DMS53 treated with DMSO at 0.1 percent for 48 hours (cell line): ENCODE data around the gene TNFRSF1B.

ENCODE experiments used
- DNase-seq: peaks from one replicate; lab custom pipeline; 2025; ENCODE audit not compliant: unreplicated experiment; lab: John Stamatoyannopoulos, UW

The TNFRSF1B gene

GRCh38 chr1:12141163-12141850 is 25.5 kb upstream of the TNFRSF1B start:
- no peak for DNase-seq

GRCh38 chr1:12142141-12142823 is 24.5 kb upstream of the TNFRSF1B start:
- no peak for DNase-seq

GRCh38 chr1:12142891-12143630 is 23.7 kb upstream of the TNFRSF1B start:
- DNase-seq: no peak

DNA sequence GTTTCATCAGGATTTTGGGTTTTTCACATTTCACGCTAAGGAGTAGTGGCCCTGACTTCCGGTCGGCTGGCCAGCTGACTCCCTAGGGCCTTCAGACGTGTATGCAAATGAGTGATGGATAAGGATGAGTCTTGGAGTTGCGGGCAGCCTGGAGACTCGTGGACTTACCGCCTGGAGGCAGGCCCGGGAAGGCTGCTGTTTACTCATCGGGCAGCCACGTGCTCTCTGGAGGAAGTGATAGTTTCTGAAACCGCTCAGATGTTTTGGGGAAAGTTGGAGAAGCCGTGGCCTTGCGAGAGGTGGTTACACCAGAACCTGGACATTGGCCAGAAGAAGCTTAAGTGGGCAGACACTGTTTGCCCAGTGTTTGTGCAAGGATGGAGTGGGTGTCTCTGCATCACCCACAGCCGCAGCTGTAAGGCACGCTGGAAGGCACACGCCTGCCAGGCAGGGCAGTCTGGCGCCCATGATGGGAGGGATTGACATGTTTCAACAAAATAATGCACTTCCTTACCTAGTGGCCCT is 23.1 kb upstream of the TNFRSF1B start:
- DNase-seq: no peak

GRCh38 chr1:12144236-12144635 is 22.6 kb upstream of the TNFRSF1B start:
- no peak for DNase-seq

- no peak for DNase-seq
Measured at GRCh38 chr1:12144969-12145368, 21.8 kb upstream of the TNFRSF1B start.

GRCh38 chr1:12145616-12146342 is 21.0 kb upstream of the TNFRSF1B start:
- no peak for DNase-seq

DNA sequence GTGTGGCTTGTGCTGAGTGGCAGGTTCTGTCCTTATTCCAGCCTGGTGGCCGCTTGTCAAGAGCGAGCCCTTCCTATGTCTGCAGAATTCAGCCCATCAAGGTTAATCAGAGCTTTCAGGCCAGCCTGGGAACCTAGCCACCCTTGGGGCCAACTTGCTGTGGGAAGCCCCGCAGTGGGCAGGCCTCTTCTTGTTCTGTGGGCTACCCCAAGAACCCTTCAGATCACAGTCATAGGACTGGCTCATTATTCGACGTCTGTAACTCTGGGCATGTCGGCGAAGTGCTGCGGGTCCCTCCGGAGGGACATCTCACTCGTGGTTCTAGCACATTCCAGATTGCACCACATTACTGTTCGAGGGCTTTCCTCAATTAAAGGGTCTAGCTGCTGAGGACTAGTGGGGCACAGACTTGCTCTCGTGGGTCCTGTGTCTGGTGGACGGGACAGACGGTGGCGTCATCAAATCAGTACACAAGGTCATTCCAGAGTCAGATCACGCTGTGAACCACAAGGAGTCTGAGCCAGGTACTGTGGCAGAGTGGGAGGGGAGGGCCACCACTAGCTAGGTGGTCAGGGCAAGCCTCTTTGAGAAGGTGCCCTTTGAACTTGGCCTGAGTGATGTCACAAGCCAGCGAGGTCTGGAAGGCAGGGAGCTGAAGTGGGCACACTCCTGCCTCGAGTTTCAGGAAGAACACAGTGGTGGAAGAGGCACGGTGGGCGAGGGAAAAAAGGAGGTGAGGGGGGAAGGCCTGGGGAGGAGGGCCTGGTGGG is 20.3 kb upstream of the TNFRSF1B start:
- DNase-seq: no peak

DNA sequence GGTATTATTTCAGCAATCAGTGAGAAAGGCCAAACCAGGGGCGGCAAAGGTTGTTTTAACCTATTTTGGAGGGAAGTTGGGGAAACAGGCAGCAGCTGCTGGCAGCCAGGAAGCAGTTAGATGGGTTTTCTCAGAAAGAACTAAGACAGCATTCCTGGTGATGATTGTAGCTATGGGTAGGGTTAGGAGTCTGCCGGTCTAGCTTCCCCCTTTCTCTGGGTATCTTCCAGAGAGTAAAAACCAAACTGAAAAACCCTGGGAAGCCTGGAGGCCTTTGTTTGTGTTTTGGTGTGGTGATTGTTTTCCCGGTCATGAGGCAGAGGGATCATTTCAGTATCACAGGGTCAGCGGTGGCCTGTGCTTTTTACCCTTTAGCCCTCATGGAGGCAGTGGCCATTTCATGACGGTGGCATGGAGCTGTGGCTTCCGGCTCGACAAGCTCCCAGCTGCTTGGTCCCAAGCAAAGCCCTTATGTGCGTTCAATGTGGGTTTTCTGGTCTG is 19.5 kb upstream of the TNFRSF1B start:
- no peak for DNase-seq

DNA sequence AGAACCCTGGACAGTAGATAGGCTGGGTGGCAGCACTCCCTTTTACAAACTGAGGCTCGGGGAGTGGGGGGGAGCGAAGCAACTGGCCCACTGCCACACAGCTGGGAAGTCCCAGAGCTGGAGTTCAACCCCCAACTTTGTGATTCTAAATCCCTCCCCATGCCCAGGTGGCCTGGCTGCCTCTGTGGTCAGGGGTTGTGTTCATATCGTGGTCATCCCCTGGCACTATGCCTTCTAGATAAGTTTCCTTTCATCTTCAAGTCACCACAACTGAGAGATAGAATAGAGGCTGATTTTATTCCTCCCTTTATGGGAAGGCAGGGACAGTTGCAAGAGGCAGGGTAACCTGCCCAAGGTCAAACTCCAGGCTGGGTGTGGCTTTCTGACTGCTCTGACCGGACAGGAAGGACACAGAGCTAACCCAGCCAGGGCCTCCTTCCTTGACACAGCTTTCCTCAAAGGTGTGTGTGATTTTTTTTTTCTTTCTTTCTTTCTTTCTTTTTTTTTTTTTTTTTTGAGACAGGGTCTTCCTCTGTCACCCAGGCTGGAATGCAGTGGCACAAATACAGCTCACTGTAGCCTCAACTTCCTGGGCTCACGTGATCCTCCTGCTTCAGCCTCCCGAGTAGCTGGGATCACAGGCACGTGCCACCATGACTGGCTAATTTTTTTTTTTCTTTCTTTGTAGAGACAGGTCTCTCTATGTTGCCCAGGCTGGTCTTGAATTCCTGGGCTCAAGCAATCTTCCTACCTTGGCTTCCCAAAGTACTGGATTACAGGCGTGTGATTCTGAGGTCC is 18.4 kb upstream of the TNFRSF1B start:
- no peak for DNase-seq

- DNase-seq: no peak
Measured at GRCh38 chr1:12148958-12149790, 17.6 kb upstream of the TNFRSF1B start.

DNA sequence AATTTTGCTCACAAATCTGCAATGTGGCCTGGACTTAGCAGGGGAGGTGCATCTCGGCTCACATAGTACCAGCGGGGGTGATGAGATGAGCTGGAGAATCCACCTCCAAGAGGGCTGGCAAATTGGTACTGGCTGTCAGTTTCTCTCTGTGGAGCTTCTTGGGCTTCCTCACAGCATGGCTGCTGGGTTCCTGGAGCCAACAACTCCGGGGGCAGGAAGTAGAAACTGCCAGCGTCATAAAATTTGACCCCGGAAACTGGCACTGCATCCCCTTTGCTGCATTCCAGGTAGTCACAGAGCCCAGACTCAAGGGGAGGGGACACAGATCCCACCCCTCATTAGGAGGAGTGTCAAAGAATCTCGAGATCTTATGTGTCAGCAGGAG is 17.0 kb upstream of the TNFRSF1B start:
- DNase-seq: no peak

- no peak for DNase-seq
Measured at GRCh38 chr1:12150456-12151200, 16.2 kb upstream of the TNFRSF1B start.

DNA sequence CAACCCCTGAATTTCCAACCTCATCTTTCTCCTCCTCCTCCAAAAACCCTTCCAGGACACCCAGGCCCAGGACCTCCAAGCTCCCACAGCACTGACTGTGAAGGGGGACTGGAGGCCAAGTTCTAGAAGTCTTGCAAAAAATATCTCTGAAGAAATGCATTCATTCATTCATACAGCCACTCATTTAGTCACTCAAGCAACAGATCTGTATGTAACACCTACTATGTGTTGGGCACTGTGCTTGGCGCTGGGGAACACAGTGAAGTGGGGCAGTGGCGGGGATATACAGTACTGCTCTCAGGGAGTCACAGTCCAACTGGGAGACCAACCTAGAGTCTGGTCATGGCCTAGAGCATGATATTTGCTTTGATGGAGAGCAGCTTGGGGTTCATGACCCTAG is 15.3 kb upstream of the TNFRSF1B start:
- no peak for DNase-seq

- DNase-seq: no peak
Measured at GRCh38 chr1:12152113-12152891, 14.5 kb upstream of the TNFRSF1B start.

DNA sequence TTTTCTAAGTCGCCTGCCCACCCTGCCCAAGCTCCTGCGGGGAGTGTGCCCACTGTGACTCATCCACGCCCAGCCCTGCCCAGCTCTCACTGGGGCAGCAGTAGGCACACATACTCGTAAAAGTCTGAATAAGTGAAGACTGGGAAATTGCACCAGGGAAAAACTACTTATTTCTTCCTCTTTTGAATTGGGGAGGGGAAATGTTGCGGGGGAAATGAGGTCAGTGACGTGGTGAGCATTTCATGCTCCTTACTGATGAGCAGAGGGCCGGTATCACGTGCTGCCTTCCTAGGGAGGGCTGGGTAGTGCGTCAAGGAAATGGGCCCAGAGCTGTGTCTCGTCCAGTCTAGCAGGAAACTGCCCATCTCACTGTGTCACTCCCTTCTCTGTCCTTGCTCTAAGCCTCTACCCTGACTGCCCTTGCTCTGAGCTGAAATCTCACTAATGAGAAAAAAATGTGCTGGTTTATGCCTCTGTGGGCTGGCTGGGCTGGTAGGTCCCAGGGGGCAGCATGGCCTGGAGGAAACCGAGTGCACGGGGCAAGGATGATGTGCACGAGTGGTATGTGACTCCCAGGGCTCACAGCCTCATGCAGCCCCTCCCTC is 13.5 kb upstream of the TNFRSF1B start:
- no peak for DNase-seq

- DNase-seq: no peak
Measured at GRCh38 chr1:12155328-12155727, 11.5 kb upstream of the TNFRSF1B start.
